Lower lobe of right lung (tissue), 2 donors: Measurements from ENCODE around the gene ABHD18. TPM values are rescaled to one million over a fixed set of nuclear protein-coding genes. Genes with fewer than 3 reads are reported as not detected.
"Not testable (repeated sequence)": the region's sequence is repeated elsewhere in the genome, so short reads cannot be mapped to it uniquely, and the experiment has no call there.

Experiments
- ATAC-seq, 2 donors: fragments of 200-7000 bp; cut with Tn5 transposase; one replicate each; pipeline ENCODE4 v1.9.1; 2020 to 2022; ENCODE audit warnings: mild to moderate bottlenecking in 2 of 2, moderate library complexity in 2 of 2
- DNase-seq: peaks from one replicate; pipeline ENCODE4 v3.0.0-alpha.2; 2020
- H3K27ac ChIP-seq: fragments of 200-600 bp; one replicate; pipeline ENCODE4 v1.8.0; 2022
- H3K27me3 ChIP-seq: fragments of 200-600 bp; one replicate; pipeline ENCODE4 v1.8.0; 2022; ENCODE audit warnings: low read depth
- H3K36me3 ChIP-seq: fragments of 200-600 bp; one replicate; pipeline ENCODE4 v1.8.0; 2022; ENCODE audit warnings: mild to moderate bottlenecking
- H3K4me1 ChIP-seq: fragments of 200-600 bp; one replicate; pipeline ENCODE4 v1.8.0; 2022
- H3K4me3 ChIP-seq: fragments of 200-600 bp; one replicate; pipeline ENCODE4 v1.8.0; 2022; ENCODE audit warnings: mild to moderate bottlenecking
- H3K9me3 ChIP-seq: fragments of 200-600 bp; one replicate; pipeline ENCODE4 v1.8.0; 2022
- CTCF ChIP-seq: fragments of 200-600 bp; IDR thresholded peaks from one replicate; pipeline ENCODE4 v1.8.0; 2022; ENCODE audit warnings: antibody characterized with exemption, mild to moderate bottlenecking
- intact Hi-C: fragments of 100-400 bp; cut with DNase I; formaldehyde crosslinking; loops from one replicate; pipeline ENCODE4 v1.11.0; 2022
- total RNA-seq: library from RNA; stranded (reverse); fragmentation: NEBNext Ultra II Directional; extraction: Animal tissue kit (Norgen Biotek cat#: 25700); gene quantifications from one replicate; pipeline ENCODE4 v1.2.1, GENCODE V29; 2021
- donor health status: DM: no; HTN: yes; CAD: no; lungs with severe emphysema.

Gene ABHD18
- total RNA-seq, 1 donor from 2014 or later: 12.6 TPM

GRCh38 chr4:128031756-128032384 lies 66.7 kb downstream of the ABHD18 start:
- Histone ChIP-seq H3K27me3 (no peaks in the 10 kb centered on the region), H3K4me1 (no peaks in the 10 kb centered on the region), H3K4me3 (no peak overlapping the region), H3K36me3 (peaks cover 45% of the 10 kb centered on the region), H3K9me3 (no peaks in the 10 kb centered on the region), H3K27ac (no peak overlapping the region)
- DNase-seq (no peak), ATAC-seq (no peak)
- intact Hi-C loops: no loop called here
- TF ChIP-seq CTCF: no peak

- DNase-seq (no peak), ATAC-seq (no peak)
- Histone ChIP-seq H3K4me1 (no peaks in the 10 kb centered on the region), H3K4me3 (no peak overlapping the region), H3K27me3 (no peaks in the 10 kb centered on the region), H3K36me3 (no peaks in the 10 kb centered on the region), H3K27ac (no peak overlapping the region), H3K9me3 (no peaks in the 10 kb centered on the region)
- intact Hi-C loops: no loop called here
- no peak for TF ChIP-seq CTCF
These were observed 74.4 kb downstream of the ABHD18 start for GRCh38 chr4:128039568-128039967.

GRCh38 chr4:128047019-128047418 lies 81.8 kb downstream of the ABHD18 start:
- DNase-seq, H3K27me3 ChIP-seq, intact Hi-C loops, H3K9me3 ChIP-seq, ATAC-seq, H3K36me3 ChIP-seq, H3K27ac ChIP-seq, H3K4me1 ChIP-seq, H3K4me3 ChIP-seq: not testable (repeated sequence)

- ATAC-seq, H3K27me3 ChIP-seq, DNase-seq, H3K4me3 ChIP-seq, intact Hi-C loops, H3K4me1 ChIP-seq, H3K36me3 ChIP-seq, H3K27ac ChIP-seq, H3K9me3 ChIP-seq: not testable (repeated sequence)
These were observed 82.3 kb downstream of the ABHD18 start for GRCh38 chr4:128047514-128047913.

- H3K9me3 ChIP-seq, ATAC-seq, H3K36me3 ChIP-seq, DNase-seq, H3K4me1 ChIP-seq, H3K27me3 ChIP-seq, H3K4me3 ChIP-seq, intact Hi-C loops, H3K27ac ChIP-seq: not testable (repeated sequence)
These were observed 86.0 kb downstream of the ABHD18 start for GRCh38 chr4:128051229-128051628.

GRCh38 chr4:128054907-128055306 lies 89.7 kb downstream of the ABHD18 start:
- H3K27me3 ChIP-seq, H3K9me3 ChIP-seq, H3K36me3 ChIP-seq, H3K27ac ChIP-seq, H3K4me1 ChIP-seq, DNase-seq, intact Hi-C loops, ATAC-seq, H3K4me3 ChIP-seq: not testable (repeated sequence)

GRCh38 chr4:128055441-128056206 lies 90.4 kb downstream of the ABHD18 start:
- intact Hi-C loops, DNase-seq, H3K9me3 ChIP-seq, ATAC-seq, H3K27me3 ChIP-seq, H3K4me3 ChIP-seq, H3K4me1 ChIP-seq, H3K36me3 ChIP-seq, H3K27ac ChIP-seq: not testable (repeated sequence)

GRCh38 chr4:128056396-128056795 lies 91.2 kb downstream of the ABHD18 start:
- no peak for TF ChIP-seq CTCF
- Histone ChIP-seq H3K27ac (no peak overlapping the region), H3K4me3 (no peak overlapping the region), H3K36me3 (no peaks in the 10 kb centered on the region), H3K4me1 (no peaks in the 10 kb centered on the region), H3K9me3 (no peaks in the 10 kb centered on the region), H3K27me3 (no peaks in the 10 kb centered on the region)
- ATAC-seq (no peak), DNase-seq (no peak)
- intact Hi-C loops: no loop called here
